ENCODE data around the gene APIP. TPM values are rescaled to one million over a fixed set of nuclear protein-coding genes. Genes with fewer than 3 reads are reported as not detected.
"Not testable (repeated sequence)": the region's sequence is repeated elsewhere in the genome, so short reads cannot be mapped to it uniquely, and the experiment has no call there.

The APIP gene
- total and polyA plus RNA-seq, 2 donors from 2014 or later = 26.5 to 53.6 TPM

DNA sequence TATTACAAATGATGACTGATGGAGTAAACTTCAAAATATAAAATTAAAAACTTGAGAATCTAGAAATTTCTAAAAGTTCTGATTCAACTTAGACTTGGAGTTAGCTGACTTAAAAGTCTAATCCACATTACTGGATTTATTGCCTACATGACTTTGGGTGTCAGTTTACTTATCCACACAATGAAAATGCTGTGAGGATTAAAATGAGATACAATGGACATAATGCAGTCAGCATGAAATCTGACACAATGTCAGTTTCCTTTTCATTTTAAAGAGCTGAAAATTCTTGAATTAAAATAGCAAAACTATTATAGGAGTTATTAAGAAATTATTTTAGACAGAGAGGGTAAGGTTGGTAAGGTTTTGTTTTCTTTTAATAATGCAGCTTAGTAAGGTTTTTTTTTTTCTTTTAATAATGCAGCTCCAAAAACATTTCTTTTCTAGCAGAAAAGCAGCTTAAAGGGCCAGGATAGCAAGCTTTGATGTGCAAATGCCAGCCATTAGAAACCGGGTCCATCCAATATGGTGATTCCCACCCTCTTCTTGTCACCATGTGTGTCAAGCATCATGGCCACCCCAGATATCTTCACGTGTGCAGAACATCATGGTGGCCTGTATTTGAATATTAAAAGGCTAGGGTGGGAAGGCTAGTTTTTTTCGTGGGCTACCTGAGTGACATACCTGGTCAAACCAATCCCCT, 18.9 kb downstream of the APIP start:
- DNase-seq (no peak), FAIRE-seq (no peak)
- Histone ChIP-seq H3K4me1 (ENCODE audit: control insufficient read depth in 2 of 3, insufficient read depth in 2 of 3, low read depth in 1 of 3, low read length in 3 of 3) (no peaks in the 10 kb centered on the region), H3K9ac (ENCODE audit: low read length in 3 of 3) (no peak overlapping the region), H3K36me3 (ENCODE audit: control insufficient read depth in 2 of 3, insufficient read depth in 3 of 3, low read length in 3 of 3) (no peaks in the 10 kb centered on the region), H3K27ac (ENCODE audit: low read depth in 2 of 2, low read length in 2 of 2) (no peak overlapping the region), H3K4me3 (ENCODE audit: low read length in 3 of 3) (no peak overlapping the region), H3K27me3 (ENCODE audit: control insufficient read depth, insufficient read depth, low read length) (no peaks in the 10 kb centered on the region), H3K9me3 (ENCODE audit: control insufficient read depth in 2 of 3, insufficient read depth in 1 of 3, low read length in 3 of 3) (peaks cover 0 to 27% (median 6%) of the 10 kb centered on the region in 3 donors)
- TF ChIP-seq, protein P1, sequence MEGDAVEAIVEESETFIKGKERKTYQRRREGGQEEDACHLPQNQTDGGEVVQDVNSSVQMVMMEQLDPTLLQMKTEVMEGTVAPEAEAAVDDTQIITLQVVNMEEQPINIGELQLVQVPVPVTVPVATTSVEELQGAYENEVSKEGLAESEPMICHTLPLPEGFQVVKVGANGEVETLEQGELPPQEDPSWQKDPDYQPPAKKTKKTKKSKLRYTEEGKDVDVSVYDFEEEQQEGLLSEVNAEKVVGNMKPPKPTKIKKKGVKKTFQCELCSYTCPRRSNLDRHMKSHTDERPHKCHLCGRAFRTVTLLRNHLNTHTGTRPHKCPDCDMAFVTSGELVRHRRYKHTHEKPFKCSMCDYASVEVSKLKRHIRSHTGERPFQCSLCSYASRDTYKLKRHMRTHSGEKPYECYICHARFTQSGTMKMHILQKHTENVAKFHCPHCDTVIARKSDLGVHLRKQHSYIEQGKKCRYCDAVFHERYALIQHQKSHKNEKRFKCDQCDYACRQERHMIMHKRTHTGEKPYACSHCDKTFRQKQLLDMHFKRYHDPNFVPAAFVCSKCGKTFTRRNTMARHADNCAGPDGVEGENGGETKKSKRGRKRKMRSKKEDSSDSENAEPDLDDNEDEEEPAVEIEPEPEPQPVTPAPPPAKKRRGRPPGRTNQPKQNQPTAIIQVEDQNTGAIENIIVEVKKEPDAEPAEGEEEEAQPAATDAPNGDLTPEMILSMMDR (IDR thresholded peaks at IDR 0.05; ENCODE audit: borderline replicate concordance, extremely low read depth, insufficient read depth) = no peak
- intact Hi-C loops (cut with DNase I) = no loop called here

- H3K4me1 ChIP-seq (ENCODE audit: control insufficient read depth in 2 of 3, insufficient read depth in 2 of 3, low read depth in 1 of 3, low read length in 3 of 3); H3K27me3 ChIP-seq (ENCODE audit: control insufficient read depth, insufficient read depth, low read length); H3K27ac ChIP-seq (ENCODE audit: low read depth in 2 of 2, low read length in 2 of 2); H3K4me3 ChIP-seq (ENCODE audit: low read length in 3 of 3); H3K36me3 ChIP-seq (ENCODE audit: control insufficient read depth in 2 of 3, insufficient read depth in 3 of 3, low read length in 3 of 3); DNase-seq; intact Hi-C loops (cut with DNase I); FAIRE-seq; H3K9ac ChIP-seq (ENCODE audit: low read length in 3 of 3): not testable (repeated sequence)
- peaks cover 0 to 27% (median 6%) of the 10 kb centered on the region in 3 donors for H3K9me3 ChIP-seq (ENCODE audit: control insufficient read depth in 2 of 3, insufficient read depth in 1 of 3, low read length in 3 of 3)
Measured at GRCh38 chr11:34896191-34896590, 20.0 kb downstream of the APIP start.

GRCh38 chr11:34893416-34893815, 22.8 kb downstream of the APIP start:
- H3K27me3 ChIP-seq (ENCODE audit: control insufficient read depth, insufficient read depth, low read length) = no peaks in the 10 kb centered on the region
- intact Hi-C loops (cut with DNase I) = no loop called here
- TF ChIP-seq, protein P1 (IDR thresholded peaks at IDR 0.05; ENCODE audit: borderline replicate concordance, extremely low read depth, insufficient read depth) = no peak
- peaks cover 0 to 3% (median 0%) of the 10 kb centered on the region in 3 donors for H3K9me3 ChIP-seq (ENCODE audit: control insufficient read depth in 2 of 3, insufficient read depth in 1 of 3, low read length in 3 of 3)
- FAIRE-seq (no peak), DNase-seq (no peak)
- H3K4me1 ChIP-seq (ENCODE audit: control insufficient read depth in 2 of 3, insufficient read depth in 2 of 3, low read depth in 1 of 3, low read length in 3 of 3) = no peaks in the 10 kb centered on the region
- no peak overlapping the region for H3K27ac ChIP-seq (ENCODE audit: low read depth in 2 of 2, low read length in 2 of 2)
- no peak overlapping the region for H3K4me3 ChIP-seq (ENCODE audit: low read length in 3 of 3)
- H3K36me3 ChIP-seq (ENCODE audit: control insufficient read depth in 2 of 3, insufficient read depth in 3 of 3, low read length in 3 of 3) = no peaks in the 10 kb centered on the region
- H3K9ac ChIP-seq (ENCODE audit: low read length in 3 of 3) = no peak overlapping the region

DNA sequence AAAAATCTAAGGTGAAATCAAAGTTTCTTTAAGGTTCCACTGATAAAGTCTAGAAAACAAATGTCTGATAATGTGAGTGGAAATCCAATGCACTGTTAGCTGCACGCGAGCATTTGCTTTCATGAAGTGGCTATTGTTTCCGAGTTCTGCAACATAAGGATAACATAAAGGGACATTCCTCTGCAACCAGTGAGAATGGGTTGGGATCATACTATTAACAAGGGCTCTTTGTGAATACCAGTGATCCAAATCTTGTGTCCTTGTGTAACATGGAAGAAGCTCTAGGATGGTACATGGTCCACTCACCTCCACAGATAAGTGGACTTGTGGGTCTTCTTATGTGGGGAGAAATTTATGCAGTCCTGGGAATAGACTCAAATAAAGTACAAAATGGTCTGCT, 24.6 kb downstream of the APIP start:
- no peak overlapping the region for H3K4me3 ChIP-seq (ENCODE audit: low read length in 3 of 3)
- H3K4me1 ChIP-seq (ENCODE audit: control insufficient read depth in 2 of 3, insufficient read depth in 2 of 3, low read depth in 1 of 3, low read length in 3 of 3) = no peaks in the 10 kb centered on the region
- FAIRE-seq (no peak), DNase-seq (no peak)
- H3K27me3 ChIP-seq (ENCODE audit: control insufficient read depth, insufficient read depth, low read length) = no peaks in the 10 kb centered on the region
- no peaks in the 10 kb centered on the region for H3K36me3 ChIP-seq (ENCODE audit: control insufficient read depth in 2 of 3, insufficient read depth in 3 of 3, low read length in 3 of 3)
- H3K27ac ChIP-seq (ENCODE audit: low read depth in 2 of 2, low read length in 2 of 2) = no peak overlapping the region
- TF ChIP-seq, protein P1 (IDR thresholded peaks at IDR 0.05; ENCODE audit: borderline replicate concordance, extremely low read depth, insufficient read depth) = no peak
- H3K9ac ChIP-seq (ENCODE audit: low read length in 3 of 3) = no peak overlapping the region
- intact Hi-C loops (cut with DNase I) = no loop called here
- H3K9me3 ChIP-seq (ENCODE audit: control insufficient read depth in 2 of 3, insufficient read depth in 1 of 3, low read length in 3 of 3) = no peaks in the 10 kb centered on the region
